Measurements from ENCODE around the gene PTPRG.

PTPRG gene

DNA sequence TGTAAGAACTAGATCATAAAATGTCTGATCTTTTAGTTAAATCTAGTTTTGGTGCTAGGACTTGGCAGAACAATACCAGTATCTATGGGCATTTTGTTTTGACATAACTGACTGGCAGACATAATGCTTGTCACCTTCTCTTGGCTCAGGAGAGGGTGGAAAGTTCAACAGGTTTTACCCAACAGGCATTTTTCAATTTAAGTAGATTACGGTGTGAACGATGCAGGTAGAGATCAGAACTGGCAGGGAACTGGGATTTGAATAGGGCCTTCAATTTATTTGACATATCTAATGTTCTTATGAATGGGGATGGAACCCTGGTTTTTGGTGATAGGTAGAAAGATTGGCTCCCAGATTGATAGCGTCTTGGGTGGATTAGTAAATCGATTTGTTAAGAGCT is 460.9 kb downstream of the PTPRG start:
- no peak for DNase-seq (ENCODE audit: extremely low read depth, low read depth)
- TF ChIP-seq, protein P1, sequence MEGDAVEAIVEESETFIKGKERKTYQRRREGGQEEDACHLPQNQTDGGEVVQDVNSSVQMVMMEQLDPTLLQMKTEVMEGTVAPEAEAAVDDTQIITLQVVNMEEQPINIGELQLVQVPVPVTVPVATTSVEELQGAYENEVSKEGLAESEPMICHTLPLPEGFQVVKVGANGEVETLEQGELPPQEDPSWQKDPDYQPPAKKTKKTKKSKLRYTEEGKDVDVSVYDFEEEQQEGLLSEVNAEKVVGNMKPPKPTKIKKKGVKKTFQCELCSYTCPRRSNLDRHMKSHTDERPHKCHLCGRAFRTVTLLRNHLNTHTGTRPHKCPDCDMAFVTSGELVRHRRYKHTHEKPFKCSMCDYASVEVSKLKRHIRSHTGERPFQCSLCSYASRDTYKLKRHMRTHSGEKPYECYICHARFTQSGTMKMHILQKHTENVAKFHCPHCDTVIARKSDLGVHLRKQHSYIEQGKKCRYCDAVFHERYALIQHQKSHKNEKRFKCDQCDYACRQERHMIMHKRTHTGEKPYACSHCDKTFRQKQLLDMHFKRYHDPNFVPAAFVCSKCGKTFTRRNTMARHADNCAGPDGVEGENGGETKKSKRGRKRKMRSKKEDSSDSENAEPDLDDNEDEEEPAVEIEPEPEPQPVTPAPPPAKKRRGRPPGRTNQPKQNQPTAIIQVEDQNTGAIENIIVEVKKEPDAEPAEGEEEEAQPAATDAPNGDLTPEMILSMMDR (IDR thresholded peaks at IDR 0.05; ENCODE audit: low read depth, low read length), result no peak

DNA sequence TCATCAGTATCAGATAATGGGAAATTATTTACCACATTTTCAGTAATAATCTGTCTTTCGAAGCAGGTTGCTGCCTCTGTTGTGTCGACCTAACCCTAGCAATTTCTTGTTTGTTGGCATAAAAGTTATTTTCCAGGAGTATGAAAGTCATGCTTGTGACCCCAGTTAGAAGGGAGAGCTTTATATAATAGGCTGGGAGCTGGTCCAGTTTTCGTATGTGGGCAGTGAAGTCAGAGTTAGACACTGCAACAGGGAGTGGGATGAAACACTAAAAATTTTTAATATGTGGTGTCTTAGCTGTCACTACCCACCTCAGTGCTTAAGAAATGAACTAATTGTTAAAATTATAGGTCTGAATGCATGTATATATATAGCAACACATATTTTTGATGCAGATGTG is 463.5 kb downstream of the PTPRG start:
- TF ChIP-seq, protein P1 (IDR thresholded peaks at IDR 0.05; ENCODE audit: low read depth, low read length), result no peak
- DNase-seq (ENCODE audit: extremely low read depth, low read depth), result no peak

DNA sequence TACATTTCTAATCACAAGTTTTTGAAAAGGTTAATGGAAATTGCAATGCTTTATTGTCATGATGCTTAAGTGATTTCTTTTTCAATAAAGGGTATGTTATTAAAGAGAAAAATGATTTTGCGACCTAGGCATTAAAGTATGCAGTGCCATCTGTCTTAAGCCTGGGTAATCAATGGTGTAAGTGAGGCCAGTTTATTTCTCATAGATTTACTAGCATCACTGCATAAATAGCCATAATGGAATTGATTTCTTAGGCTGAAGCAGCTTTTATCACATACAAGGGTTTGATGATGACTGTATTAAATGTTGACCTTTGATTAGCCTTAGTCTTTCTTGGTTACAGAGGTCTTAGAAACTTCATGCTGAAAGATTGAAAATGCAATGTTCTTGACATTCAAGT is 464.5 kb downstream of the PTPRG start:
- TF ChIP-seq, protein P1 (IDR thresholded peaks at IDR 0.05; ENCODE audit: low read depth, low read length), result no peak
- DNase-seq (ENCODE audit: extremely low read depth, low read depth), result no peak

DNA sequence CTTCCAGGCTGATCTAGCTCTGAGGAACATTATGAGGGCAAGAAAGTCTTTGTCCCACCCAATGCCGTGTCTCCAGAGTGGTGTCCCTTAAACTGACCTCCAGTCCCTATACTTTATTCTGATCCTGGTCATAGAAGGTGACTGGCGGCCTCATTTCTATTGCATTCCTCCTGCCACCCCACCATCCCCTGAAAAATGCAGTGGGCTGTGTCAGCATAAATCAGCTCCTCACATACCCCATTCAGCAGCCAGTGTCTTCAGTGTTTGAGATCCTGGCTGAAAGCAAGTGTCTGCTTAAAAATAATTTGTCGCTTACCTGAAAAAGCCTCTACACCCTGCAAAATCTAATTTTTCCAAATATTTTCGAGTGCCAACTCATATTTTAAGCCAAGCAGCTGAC is 465.9 kb downstream of the PTPRG start:
- TF ChIP-seq, protein P1 (IDR thresholded peaks at IDR 0.05; ENCODE audit: low read depth, low read length), result no peak
- DNase-seq (ENCODE audit: extremely low read depth, low read depth), result no peak

DNA sequence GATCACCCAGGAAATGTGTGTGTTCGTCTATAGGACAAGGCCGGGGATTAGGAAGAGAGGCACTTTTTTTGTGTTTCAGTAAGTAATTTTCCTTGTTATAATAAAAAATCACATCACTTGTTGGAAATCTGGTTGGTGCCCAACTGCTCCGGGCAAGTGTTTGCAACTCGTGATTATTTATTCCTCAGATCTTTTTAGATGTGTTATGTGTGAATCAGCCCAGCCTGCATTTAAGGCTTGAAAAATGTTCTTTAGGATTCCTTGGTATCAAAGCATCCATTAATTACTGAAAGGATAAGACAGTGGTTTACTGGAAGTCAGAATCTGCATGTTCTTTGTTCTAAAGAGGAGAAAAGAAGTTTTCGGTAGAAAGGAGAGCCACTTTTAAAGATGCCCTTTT is 466.4 kb downstream of the PTPRG start:
- TF ChIP-seq, protein P1 (IDR thresholded peaks at IDR 0.05; ENCODE audit: low read depth, low read length), result no peak
- DNase-seq (ENCODE audit: extremely low read depth, low read depth), result no peak

DNA sequence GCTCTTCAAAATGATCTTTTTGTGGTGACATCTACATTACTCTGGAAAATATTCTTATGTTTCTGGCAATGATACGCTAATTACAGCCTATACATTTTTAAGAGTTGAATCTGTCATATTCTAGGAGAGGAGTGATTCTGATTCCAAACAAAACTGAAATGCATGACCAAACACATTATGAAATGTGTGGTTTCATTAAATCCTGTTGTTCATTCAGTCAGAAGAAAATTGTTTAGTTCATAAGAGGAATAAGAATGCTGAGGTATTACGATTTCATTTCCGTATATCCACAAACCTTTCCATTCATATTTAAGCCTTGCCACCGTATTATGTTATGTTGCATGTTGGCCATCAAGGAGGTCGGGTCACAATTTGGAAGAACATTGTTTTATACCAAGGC is 466.9 kb downstream of the PTPRG start:
- no peak for DNase-seq (ENCODE audit: extremely low read depth, low read depth)

DNA sequence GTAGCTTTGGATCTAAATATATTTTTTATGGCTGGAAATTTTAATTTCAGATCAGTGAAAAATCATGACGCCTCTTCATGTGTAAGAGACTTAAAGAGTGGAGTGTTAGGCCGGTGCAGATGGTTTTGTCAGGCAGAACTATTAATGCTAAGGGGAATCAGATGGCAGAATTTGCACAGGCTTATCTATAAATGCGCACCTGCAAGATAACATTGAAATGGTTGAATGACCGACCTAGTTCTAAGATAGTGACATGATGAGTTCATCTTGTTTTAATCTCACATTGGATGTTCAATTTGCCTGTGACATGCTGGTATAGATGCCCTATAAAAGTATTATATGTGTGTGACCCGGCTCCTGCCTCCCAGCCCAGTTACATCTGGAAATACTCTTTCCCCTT is 471.4 kb downstream of the PTPRG start:
- TF ChIP-seq, protein P1 (IDR thresholded peaks at IDR 0.05; ENCODE audit: low read depth, low read length), result no peak
- DNase-seq (ENCODE audit: extremely low read depth, low read depth), result no peak

More for the DNA sequence above, 466.9 kb downstream of the PTPRG start:
- TF ChIP-seq, protein P1 (IDR thresholded peaks at IDR 0.05; ENCODE audit: low read depth, low read length), result no peak
